ENCODE measurements around the gene ROBO1.

Gene ROBO1

DNA sequence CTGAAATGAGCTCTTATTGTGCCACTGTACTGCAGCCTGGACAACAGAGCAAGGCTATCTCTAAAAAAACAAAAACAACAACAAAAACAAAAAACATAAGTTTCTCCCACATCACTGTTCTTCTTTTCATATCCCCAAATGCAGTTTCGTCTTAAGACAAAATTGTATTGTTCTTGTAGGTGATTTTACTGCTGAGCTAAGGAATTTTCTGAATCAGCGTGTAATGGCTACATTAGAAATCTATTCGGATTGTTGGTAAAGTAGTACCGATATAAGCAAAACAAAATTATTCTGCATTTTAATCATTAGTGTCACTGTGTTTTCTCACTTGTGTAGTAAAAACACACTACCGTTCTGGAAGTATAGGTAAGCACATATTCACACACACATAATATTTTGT lies 512.5 kb downstream of the ROBO1 start:
- H3K4me2 ChIP-seq (ENCODE audit: low read depth, low read length) = no peak overlapping the region
- no peak overlapping the region for H3K4me3 ChIP-seq (ENCODE audit: low read length)
- H2AFZ ChIP-seq (ENCODE audit: low read length) = no peak overlapping the region
- DNase-seq = no peak
- H3K9me2 ChIP-seq (replicated peaks; ENCODE audit: insufficient read depth, low read length) = no peaks in the 10 kb centered on the region
- H3K9ac ChIP-seq (ENCODE audit: low read length) = no peak overlapping the region
- TF ChIP-seq, protein P1, sequence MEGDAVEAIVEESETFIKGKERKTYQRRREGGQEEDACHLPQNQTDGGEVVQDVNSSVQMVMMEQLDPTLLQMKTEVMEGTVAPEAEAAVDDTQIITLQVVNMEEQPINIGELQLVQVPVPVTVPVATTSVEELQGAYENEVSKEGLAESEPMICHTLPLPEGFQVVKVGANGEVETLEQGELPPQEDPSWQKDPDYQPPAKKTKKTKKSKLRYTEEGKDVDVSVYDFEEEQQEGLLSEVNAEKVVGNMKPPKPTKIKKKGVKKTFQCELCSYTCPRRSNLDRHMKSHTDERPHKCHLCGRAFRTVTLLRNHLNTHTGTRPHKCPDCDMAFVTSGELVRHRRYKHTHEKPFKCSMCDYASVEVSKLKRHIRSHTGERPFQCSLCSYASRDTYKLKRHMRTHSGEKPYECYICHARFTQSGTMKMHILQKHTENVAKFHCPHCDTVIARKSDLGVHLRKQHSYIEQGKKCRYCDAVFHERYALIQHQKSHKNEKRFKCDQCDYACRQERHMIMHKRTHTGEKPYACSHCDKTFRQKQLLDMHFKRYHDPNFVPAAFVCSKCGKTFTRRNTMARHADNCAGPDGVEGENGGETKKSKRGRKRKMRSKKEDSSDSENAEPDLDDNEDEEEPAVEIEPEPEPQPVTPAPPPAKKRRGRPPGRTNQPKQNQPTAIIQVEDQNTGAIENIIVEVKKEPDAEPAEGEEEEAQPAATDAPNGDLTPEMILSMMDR (IDR thresholded peaks at IDR 0.05; ENCODE audit: low read length) = no peak
- TF ChIP-seq EZH2 (optimal IDR thresholded peaks at IDR 0.05; ENCODE audit: low read depth, low read length) (no peak), EZH2phosphoT487 (IDR thresholded peaks at IDR 0.05; ENCODE audit: low read length) (no peak)
- no peaks in the 10 kb centered on the region for H4K20me1 ChIP-seq (ENCODE audit: insufficient read depth, low read length)
- H3K4me1 ChIP-seq (ENCODE audit: low read length) = no peaks in the 10 kb centered on the region
- H3K36me3 ChIP-seq (replicated peaks; ENCODE audit: insufficient read depth, low read length) = no peaks in the 10 kb centered on the region
- H3F3A ChIP-seq (ENCODE audit: insufficient read depth, low read length) = no peaks in the 10 kb centered on the region
- H3K79me2 ChIP-seq (ENCODE audit: low read length) = no peaks in the 10 kb centered on the region
- no peaks in the 10 kb centered on the region for H3K27me3 ChIP-seq (replicated peaks; ENCODE audit: insufficient read depth, low read length)
- no peaks in the 10 kb centered on the region for H3K9me3 ChIP-seq (replicated peaks; ENCODE audit: insufficient read depth, low read length)
- H3K27ac ChIP-seq (ENCODE audit: low read length) = no peak overlapping the region

DNA sequence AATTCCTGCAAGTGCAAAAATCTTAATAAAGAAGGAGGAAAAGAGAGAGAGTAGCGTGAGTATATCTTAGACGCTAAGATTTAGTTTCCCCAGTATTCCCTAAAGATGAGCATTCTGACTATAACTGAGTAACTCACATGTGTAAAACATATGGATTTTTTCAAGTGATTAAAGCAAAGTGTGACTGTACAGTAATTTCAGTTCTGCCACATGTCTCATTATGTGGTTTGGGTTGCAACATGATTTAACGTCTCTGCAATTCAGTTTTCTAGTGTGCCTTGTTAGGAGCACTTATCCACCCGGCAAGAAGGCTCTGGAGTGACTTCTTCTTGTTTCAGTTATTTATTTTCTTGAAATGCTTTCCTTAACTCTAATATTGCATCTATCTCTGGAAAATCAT lies 514.1 kb downstream of the ROBO1 start:
- no peaks in the 10 kb centered on the region for H3K79me2 ChIP-seq (ENCODE audit: low read length)
- no peaks in the 10 kb centered on the region for H3F3A ChIP-seq (ENCODE audit: insufficient read depth, low read length)
- H3K4me2 ChIP-seq (ENCODE audit: low read depth, low read length) = no peak overlapping the region
- no peak overlapping the region for H3K4me3 ChIP-seq (ENCODE audit: low read length)
- TF ChIP-seq, protein P1 (IDR thresholded peaks at IDR 0.05; ENCODE audit: low read length) = no peak
- no peak for TF ChIP-seq EZH2phosphoT487 (IDR thresholded peaks at IDR 0.05; ENCODE audit: low read length)
- no peak for TF ChIP-seq EZH2 (optimal IDR thresholded peaks at IDR 0.05; ENCODE audit: low read depth, low read length)
- no peaks in the 10 kb centered on the region for H4K20me1 ChIP-seq (ENCODE audit: insufficient read depth, low read length)
- no peaks in the 10 kb centered on the region for H3K4me1 ChIP-seq (ENCODE audit: low read length)
- DNase-seq = no peak
- H3K9me2 ChIP-seq (replicated peaks; ENCODE audit: insufficient read depth, low read length) = no peaks in the 10 kb centered on the region
- no peaks in the 10 kb centered on the region for H3K27me3 ChIP-seq (replicated peaks; ENCODE audit: insufficient read depth, low read length)
- H3K27ac ChIP-seq (ENCODE audit: low read length) = no peak overlapping the region
- no peaks in the 10 kb centered on the region for H3K36me3 ChIP-seq (replicated peaks; ENCODE audit: insufficient read depth, low read length)
- H3K9me3 ChIP-seq (replicated peaks; ENCODE audit: insufficient read depth, low read length) = no peaks in the 10 kb centered on the region
- no peak overlapping the region for H2AFZ ChIP-seq (ENCODE audit: low read length)
- H3K9ac ChIP-seq (ENCODE audit: low read length) = no peak overlapping the region

DNA sequence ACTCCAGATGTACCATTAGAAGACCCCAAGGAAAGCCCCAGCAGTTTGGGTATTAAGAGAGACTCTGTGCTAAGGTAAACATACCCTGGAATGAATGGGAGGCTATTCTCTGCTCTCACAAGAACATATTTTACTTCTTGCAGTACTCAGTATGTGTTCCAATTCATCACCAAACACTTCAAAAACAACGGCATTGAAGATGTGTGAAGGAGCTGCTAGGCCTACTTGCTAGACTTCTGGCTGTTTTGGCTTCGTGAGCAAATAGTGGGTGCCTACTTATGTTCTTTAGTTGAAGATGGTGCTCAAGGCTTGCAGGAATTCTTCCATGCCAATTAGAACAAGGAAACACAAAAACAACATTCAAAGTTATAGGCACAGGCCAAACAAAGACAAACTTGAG lies 514.5 kb downstream of the ROBO1 start:
- TF ChIP-seq EZH2phosphoT487 (IDR thresholded peaks at IDR 0.05; ENCODE audit: low read length) = no peak
- TF ChIP-seq EZH2 (optimal IDR thresholded peaks at IDR 0.05; ENCODE audit: low read depth, low read length) = no peak
- no peak for DNase-seq

DNA sequence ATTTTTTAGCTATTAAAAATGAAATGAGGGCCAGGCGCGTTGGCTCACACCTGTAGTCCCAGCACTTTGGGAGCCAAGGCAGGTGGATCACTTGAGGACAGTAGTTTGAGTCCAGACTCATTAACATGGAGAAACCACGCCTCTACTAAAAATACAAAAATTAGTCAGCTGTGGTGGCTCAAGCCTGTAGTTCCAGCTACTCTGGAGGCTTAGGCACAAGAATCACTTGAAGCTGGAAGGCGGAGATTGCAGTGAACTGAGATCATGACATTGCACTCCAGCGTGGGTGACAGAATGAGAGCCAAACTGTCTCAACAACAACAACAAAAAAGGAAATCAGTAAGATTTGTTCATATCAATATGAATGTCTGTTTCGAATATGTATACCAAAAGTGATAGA lies 517.1 kb downstream of the ROBO1 start:
- H3K79me2 ChIP-seq (ENCODE audit: low read length) = no peaks in the 10 kb centered on the region
- no peak for DNase-seq
- H3K9ac ChIP-seq (ENCODE audit: low read length) = no peak overlapping the region
- no peak overlapping the region for H2AFZ ChIP-seq (ENCODE audit: low read length)
- H3K4me3 ChIP-seq (ENCODE audit: low read length) = no peak overlapping the region
- no peaks in the 10 kb centered on the region for H3K36me3 ChIP-seq (replicated peaks; ENCODE audit: insufficient read depth, low read length)
- H3K9me2 ChIP-seq (replicated peaks; ENCODE audit: insufficient read depth, low read length) = no peaks in the 10 kb centered on the region
- H3F3A ChIP-seq (ENCODE audit: insufficient read depth, low read length) = no peaks in the 10 kb centered on the region
- no peak overlapping the region for H3K4me2 ChIP-seq (ENCODE audit: low read depth, low read length)
- no peak for TF ChIP-seq EZH2 (optimal IDR thresholded peaks at IDR 0.05; ENCODE audit: low read depth, low read length)
- TF ChIP-seq EZH2phosphoT487 (IDR thresholded peaks at IDR 0.05; ENCODE audit: low read length) = no peak
- no peaks in the 10 kb centered on the region for H3K27me3 ChIP-seq (replicated peaks; ENCODE audit: insufficient read depth, low read length)
- no peaks in the 10 kb centered on the region for H3K9me3 ChIP-seq (replicated peaks; ENCODE audit: insufficient read depth, low read length)
- H3K27ac ChIP-seq (ENCODE audit: low read length) = no peak overlapping the region
- H3K4me1 ChIP-seq (ENCODE audit: low read length) = no peaks in the 10 kb centered on the region
- no peaks in the 10 kb centered on the region for H4K20me1 ChIP-seq (ENCODE audit: insufficient read depth, low read length)

More for the DNA sequence above, 514.5 kb downstream of the ROBO1 start:
- Histone ChIP-seq H3K9ac (ENCODE audit: low read length) (no peak overlapping the region), H4K20me1 (ENCODE audit: insufficient read depth, low read length) (no peaks in the 10 kb centered on the region), H3K27ac (ENCODE audit: low read length) (no peak overlapping the region), H3K9me2 (replicated peaks; ENCODE audit: insufficient read depth, low read length) (no peaks in the 10 kb centered on the region), H3F3A (ENCODE audit: insufficient read depth, low read length) (no peaks in the 10 kb centered on the region), H3K4me2 (ENCODE audit: low read depth, low read length) (no peak overlapping the region), H2AFZ (ENCODE audit: low read length) (no peak overlapping the region), H3K79me2 (ENCODE audit: low read length) (no peaks in the 10 kb centered on the region), H3K36me3 (replicated peaks; ENCODE audit: insufficient read depth, low read length) (no peaks in the 10 kb centered on the region), H3K9me3 (replicated peaks; ENCODE audit: insufficient read depth, low read length) (no peaks in the 10 kb centered on the region), H3K4me3 (ENCODE audit: low read length) (no peak overlapping the region), H3K4me1 (ENCODE audit: low read length) (no peaks in the 10 kb centered on the region), H3K27me3 (replicated peaks; ENCODE audit: insufficient read depth, low read length) (no peaks in the 10 kb centered on the region)

Data from MM.1S (cell line).